ENCODE measurements around the gene CA5A.
A peak's percentile ranks its signal among the peaks of the same experiment; 100 is the strongest.

CA5A gene

DNA sequence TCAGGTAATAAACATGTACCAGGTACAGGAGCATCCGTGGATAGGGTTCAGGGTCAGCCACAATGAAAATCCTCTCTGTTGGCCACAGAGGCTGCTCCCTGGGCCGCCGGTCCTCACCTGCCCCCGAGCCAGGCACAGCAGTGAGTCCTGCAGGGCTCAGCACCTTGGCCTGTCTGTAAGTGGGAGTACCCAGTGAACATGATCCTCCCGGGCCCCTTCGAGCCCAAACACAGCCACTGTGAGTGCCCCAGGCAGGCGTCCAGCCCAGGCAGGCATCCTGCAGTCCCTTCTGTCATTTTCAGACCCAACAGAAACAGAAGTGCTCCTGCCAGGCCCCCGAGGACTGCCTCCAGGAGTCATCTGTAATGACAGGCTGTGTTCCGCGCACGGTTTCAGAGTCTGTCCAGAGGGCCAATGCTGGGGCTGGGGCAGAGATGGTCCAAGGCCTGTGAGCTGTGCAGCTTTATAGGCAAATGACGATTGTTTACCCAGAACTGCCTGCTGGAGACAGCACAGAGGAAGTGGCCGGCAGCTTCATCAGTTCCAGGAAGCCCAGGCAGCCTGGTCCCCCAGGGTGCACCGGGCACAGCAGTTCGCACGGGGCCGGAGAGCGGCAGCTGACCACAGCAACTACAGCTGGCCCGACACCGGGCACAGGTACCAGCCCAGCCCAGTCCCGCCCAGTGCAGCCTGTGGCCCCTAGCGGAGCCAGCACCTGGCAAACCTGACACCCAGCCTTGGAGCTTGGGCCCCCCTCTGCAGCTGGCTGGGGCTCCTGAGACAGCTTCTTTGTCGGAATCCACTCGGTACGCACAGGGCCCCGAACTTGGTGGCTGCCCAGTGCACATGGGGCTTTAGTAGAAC, 80.2 kb downstream of the CA5A start:
- Histone ChIP-seq H3K4me3 (no peak overlapping the region), H3K9ac (ENCODE audit: insufficient read length) (no peak overlapping the region), H3K9me3 (ENCODE audit: low read depth, low read length) (no peaks in the 10 kb centered on the region), H3K27ac (no peak overlapping the region), H3K36me3 (ENCODE audit: insufficient read depth, low read length) (peaks cover 7% of the 10 kb centered on the region; the same call in 1 of the 2 replicates)
- no peak for TF ChIP-seq EZH2 (IDR thresholded peaks at IDR 0.05)
- no peak for TF ChIP-seq POLR2AphosphoS5 (IDR thresholded peaks at IDR 0.05; ENCODE audit: borderline replicate concordance, low read depth, low read length)
- TF ChIP-seq FOXP2 (optimal IDR thresholded peaks at IDR 0.05; ENCODE audit: control extremely low read depth, extremely low read length, insufficient read depth), result no peak
- no peak for DNase-seq (ENCODE audit: low read depth, low spot score)

DNA sequence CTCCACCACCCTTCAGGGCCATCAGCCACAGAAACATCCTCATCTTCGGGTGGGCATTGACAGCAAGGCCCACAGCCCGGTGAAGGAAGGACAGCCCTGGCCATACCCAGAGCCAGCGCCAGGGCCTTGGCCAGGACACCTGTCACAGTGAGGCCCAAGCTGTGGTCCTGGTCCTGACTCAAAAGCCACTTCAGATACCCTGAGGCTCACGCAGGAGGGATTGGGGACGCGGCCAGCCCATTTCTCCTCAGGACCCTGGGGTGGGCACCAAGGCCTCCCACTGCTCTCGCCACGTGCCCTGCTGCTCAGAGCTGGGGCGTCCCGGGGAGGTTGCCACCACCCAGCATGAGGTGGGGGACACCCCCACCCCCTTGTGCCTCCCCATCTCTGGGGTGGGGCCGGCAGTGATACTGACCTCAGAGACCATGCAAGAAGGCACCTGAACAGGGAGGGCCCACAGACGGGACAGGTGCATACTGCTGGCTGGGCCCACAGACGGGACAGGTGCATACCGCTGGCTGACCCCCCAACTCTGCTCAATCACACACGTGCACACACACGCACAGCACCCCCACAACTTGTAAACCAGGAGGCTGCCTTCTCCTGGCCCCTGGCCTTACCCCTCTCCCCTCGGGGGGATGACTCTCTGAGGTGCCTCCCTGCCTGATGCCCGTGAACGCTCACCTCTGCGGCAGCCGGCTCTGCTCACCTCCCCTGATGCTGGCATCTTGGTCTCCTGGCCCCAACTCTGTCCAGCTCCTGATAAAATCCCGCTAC, 81.2 kb downstream of the CA5A start:
- no peak for TF ChIP-seq EZH2 (IDR thresholded peaks at IDR 0.05)
- TF ChIP-seq POLR2AphosphoS5 (IDR thresholded peaks at IDR 0.05; ENCODE audit: borderline replicate concordance, low read depth, low read length), result no peak
- TF ChIP-seq FOXP2 (optimal IDR thresholded peaks at IDR 0.05; ENCODE audit: control extremely low read depth, extremely low read length, insufficient read depth), result no peak
- peaks cover 17% of the 10 kb centered on the region; the same call in 1 of the 2 replicates for H3K36me3 ChIP-seq (ENCODE audit: insufficient read depth, low read length)
- no peak overlapping the region for H3K9ac ChIP-seq (ENCODE audit: insufficient read length)
- no peaks in the 10 kb centered on the region for H3K9me3 ChIP-seq (ENCODE audit: low read depth, low read length)
- H3K4me3 ChIP-seq, result no peak overlapping the region
- no peak for DNase-seq (ENCODE audit: low read depth, low spot score)
- H3K27ac ChIP-seq, result no peak overlapping the region

DNA sequence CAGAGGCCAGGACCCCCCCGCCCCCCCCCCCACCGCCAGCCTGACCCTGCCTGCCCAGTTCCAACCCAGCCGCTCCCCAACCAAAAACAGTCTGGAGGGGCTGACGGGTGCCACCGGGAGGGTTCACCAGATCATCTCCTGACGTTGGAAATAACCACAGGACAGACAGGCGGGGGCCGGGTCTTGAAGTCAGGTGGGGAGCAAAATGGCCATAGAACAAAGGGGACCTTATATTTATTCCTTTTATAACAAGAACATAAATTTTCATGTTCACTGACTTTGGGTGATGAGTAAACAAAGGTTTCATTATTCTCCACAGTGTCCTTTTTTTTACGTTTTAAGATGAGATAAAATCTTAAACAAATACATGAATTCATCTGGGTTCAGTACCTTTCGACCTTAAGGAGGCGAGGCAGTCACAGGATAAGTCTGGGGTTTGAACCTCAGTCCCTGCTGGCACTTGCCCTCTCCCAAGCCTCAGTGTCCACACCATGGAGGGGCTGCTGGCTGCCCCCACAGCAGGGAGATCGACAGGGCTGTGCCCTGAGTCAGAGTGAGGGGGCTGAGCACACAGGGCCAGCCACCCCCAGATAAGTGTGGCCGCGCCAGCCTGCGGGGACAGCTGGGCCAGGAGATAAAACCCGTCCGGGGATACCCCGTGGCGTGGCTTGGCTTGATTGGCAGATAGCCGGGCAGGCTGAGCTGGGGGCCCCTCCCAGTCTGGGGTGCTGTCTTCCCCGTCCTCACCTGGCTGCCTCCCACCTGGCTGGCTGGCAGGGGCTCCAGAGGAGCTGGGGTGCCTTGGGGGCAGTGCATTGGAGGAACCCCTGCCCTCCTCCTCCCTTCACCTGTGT, 82.0 kb downstream of the CA5A start:
- Histone ChIP-seq H3K4me3 (peak overlapping the region; percentile 18), H3K36me3 (ENCODE audit: insufficient read depth, low read length) (peaks cover 25% of the 10 kb centered on the region; the same call in 1 of the 2 replicates), H3K27ac (peak overlapping the region; percentile 54; the same call in 1 of the 2 replicates), H3K9me3 (ENCODE audit: low read depth, low read length) (no peaks in the 10 kb centered on the region), H3K9ac (ENCODE audit: insufficient read length) (no peak overlapping the region)
- TF ChIP-seq FOXP2 (optimal IDR thresholded peaks at IDR 0.05; ENCODE audit: control extremely low read depth, extremely low read length, insufficient read depth) (no peak), EZH2 (IDR thresholded peaks at IDR 0.05) (no peak), POLR2AphosphoS5 (IDR thresholded peaks at IDR 0.05; ENCODE audit: borderline replicate concordance, low read depth, low read length) (no peak)
- DNase-seq (ENCODE audit: low read depth, low spot score), result no peak

GRCh38 chr16:87853411-87854052, 82.8 kb downstream of the CA5A start:
- Histone ChIP-seq H3K4me3 (peak overlapping the region; percentile 74), H3K36me3 (ENCODE audit: insufficient read depth, low read length) (peaks cover 33% of the 10 kb centered on the region; the same call in 1 of the 2 replicates), H3K9ac (ENCODE audit: insufficient read length) (peak overlapping the region; percentile 83), H3K9me3 (ENCODE audit: low read depth, low read length) (no peaks in the 10 kb centered on the region), H3K27ac (peak overlapping the region; percentile 99)
- no peak for TF ChIP-seq FOXP2 (optimal IDR thresholded peaks at IDR 0.05; ENCODE audit: control extremely low read depth, extremely low read length, insufficient read depth)
- no peak for TF ChIP-seq EZH2 (IDR thresholded peaks at IDR 0.05)
- peak; percentile 8; the same call in 1 of the 2 replicates for TF ChIP-seq POLR2AphosphoS5 (IDR thresholded peaks at IDR 0.05; ENCODE audit: borderline replicate concordance, low read depth, low read length)
- peak; percentile 35 for DNase-seq (ENCODE audit: low read depth, low spot score)

DNA sequence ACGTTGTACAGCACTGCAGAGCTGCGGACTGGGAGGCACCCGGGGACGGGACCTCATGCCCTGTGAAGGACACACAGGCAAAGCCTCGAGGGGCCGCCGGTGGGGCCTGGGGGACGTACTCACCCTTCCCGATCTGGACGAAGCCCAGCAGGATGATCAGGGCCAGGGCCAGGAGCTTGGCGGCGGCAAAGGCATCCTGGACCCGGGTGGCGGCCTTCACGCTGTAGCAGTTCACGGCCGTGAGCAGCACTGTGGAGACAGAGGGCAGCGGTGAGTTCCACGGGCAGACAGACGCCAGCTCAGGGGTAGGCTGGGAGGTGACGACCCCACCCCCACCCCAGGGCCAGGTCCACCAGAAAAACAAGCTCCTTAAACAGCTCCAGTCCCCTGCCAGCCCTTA, 84.7 kb downstream of the CA5A start:
- H3K36me3 ChIP-seq (ENCODE audit: insufficient read depth, low read length), result peaks cover 46% of the 10 kb centered on the region; the same call in 1 of the 2 replicates
- no peak overlapping the region for H3K9ac ChIP-seq (ENCODE audit: insufficient read length)
- H3K4me3 ChIP-seq, result no peak overlapping the region
- no peak for DNase-seq (ENCODE audit: low read depth, low spot score)
- H3K9me3 ChIP-seq (ENCODE audit: low read depth, low read length), result no peaks in the 10 kb centered on the region
- H3K27ac ChIP-seq, result no peak overlapping the region
- no peak for TF ChIP-seq EZH2 (IDR thresholded peaks at IDR 0.05)
- no peak for TF ChIP-seq POLR2AphosphoS5 (IDR thresholded peaks at IDR 0.05; ENCODE audit: borderline replicate concordance, low read depth, low read length)
- no peak for TF ChIP-seq FOXP2 (optimal IDR thresholded peaks at IDR 0.05; ENCODE audit: control extremely low read depth, extremely low read length, insufficient read depth)

DNA sequence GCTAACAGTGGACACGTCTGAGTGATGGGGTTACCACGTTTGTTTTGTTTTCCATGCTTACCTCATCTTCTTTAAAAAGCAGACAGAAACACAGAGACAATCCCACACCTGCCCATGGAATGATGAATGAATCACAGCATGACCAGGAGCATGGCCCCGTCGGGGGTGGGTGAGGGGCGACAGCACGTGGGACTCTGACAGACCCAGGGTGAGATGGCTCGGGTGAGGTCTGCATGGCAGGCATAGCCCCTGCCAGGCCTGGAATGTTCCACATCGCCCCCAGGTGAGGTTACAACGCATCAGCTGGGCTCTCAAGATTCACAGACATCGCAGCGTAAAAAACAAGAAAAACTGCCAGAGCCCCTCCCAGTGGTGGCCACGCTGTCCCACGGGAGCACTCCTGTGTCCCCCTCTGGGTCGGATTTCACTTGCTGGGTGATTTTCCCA, 85.2 kb downstream of the CA5A start:
- H3K4me3 ChIP-seq, result no peak overlapping the region
- no peak overlapping the region for H3K9ac ChIP-seq (ENCODE audit: insufficient read length)
- no peaks in the 10 kb centered on the region for H3K9me3 ChIP-seq (ENCODE audit: low read depth, low read length)
- DNase-seq (ENCODE audit: low read depth, low spot score), result no peak
- no peak overlapping the region for H3K27ac ChIP-seq
- no peak for TF ChIP-seq POLR2AphosphoS5 (IDR thresholded peaks at IDR 0.05; ENCODE audit: borderline replicate concordance, low read depth, low read length)
- no peak for TF ChIP-seq FOXP2 (optimal IDR thresholded peaks at IDR 0.05; ENCODE audit: control extremely low read depth, extremely low read length, insufficient read depth)
- TF ChIP-seq EZH2 (IDR thresholded peaks at IDR 0.05), result no peak
- H3K36me3 ChIP-seq (ENCODE audit: insufficient read depth, low read length), result peaks cover 46% of the 10 kb centered on the region; the same call in 1 of the 2 replicates
